ENCODE data around the gene KIF2A.

The KIF2A gene

GRCh38 chr5:62328772-62329491 is 22.9 kb downstream of the KIF2A start:
- no peak for DNase-seq (ENCODE audit: low spot score)

GRCh38 chr5:62330302-62330701 is 24.3 kb downstream of the KIF2A start:
- DNase-seq (ENCODE audit: low spot score), result no peak

DNA sequence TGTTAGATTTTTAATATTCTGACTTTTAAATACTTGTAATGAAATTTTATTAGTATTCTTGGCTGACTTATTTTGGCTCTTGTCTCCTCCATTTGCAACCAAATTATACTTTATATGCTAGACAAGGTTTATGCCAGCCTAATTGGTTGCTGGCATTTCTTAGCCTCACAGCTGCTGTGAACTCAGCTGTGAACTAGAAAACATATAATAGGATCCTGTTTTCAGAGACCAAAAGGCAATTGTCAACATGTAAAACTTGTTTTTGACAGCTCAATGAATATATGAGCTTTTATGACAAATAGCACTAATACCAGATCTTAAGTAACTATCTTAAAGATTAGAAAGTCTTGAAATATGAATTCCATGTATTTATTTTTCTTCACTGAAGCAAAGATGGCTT is 25.9 kb downstream of the KIF2A start:
- no peak for DNase-seq (ENCODE audit: low spot score)

DNA sequence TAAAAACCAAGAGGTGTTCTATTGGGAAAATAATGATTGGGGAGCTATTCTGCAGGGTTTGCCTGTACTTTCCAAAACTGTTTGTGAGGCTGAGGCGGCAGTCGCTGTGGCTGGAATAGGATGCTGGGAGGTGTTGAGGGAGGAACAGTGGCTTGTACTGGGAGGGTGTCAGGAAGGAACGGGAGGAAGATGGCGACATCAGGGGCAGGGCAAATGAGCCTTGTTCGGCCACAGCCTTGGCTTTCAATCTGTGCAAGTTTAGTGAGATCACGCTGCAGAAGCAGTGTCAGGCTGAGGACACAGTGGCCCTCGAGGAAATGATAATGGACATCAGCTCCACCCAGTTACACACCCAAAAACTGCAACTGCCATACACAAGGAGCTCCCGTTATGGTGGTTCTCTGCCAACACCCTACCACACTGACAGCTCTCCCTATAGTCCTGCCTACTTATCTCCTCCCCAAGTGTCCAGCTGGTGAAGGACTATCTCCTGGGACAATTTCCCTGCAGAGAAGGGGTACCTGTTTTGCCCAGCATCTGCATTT is 27.3 kb downstream of the KIF2A start:
- no peak for DNase-seq (ENCODE audit: low spot score)

- no peak for DNase-seq (ENCODE audit: low spot score)
Observed at GRCh38 chr5:62334082-62334481, 28.1 kb downstream of the KIF2A start.

DNA sequence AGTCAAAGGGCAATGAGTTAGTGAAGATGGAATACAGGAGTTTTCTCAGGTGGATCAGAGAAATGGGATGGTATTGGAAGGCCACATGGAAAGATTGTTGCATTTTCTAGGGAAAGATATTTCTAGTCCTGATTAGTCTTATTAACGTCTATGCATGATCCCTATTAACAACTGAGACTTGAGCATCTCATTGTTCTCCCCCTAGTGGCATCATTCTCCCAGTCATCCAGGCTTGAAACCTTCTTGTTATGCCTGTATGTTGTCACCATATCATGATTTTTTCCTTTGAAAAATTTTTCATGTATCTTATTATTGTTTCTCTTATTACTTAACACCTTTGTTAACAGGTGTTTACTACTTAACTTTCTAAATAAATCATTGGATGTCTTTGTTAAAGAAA is 34.4 kb downstream of the KIF2A start:
- peak; percentile 6 for DNase-seq (ENCODE audit: low spot score)

GRCh38 chr5:62340979-62341378 is 35.0 kb downstream of the KIF2A start:
- DNase-seq (ENCODE audit: low spot score), result no peak

- DNase-seq (ENCODE audit: low spot score), result no peak
Observed at GRCh38 chr5:62341783-62342475, 35.9 kb downstream of the KIF2A start.

DNA sequence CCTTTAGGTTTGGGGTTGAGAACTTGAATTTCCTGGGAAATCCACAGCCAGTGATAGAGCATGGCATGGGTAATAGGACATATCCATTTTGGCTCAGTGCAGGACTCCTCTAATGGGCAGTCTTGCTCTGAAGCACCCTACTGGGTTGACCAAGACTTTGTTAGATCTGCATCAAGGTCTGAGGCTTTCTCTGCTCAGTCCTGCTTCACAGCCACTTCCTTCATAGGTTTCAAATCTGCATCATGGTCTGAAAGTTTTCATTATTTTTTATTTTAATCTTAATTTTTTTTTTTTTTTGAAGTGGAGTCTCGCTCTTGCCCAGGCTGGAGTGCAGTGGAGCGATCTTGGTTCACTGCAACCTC is 36.5 kb downstream of the KIF2A start:
- no peak for DNase-seq (ENCODE audit: low spot score)

DNA sequence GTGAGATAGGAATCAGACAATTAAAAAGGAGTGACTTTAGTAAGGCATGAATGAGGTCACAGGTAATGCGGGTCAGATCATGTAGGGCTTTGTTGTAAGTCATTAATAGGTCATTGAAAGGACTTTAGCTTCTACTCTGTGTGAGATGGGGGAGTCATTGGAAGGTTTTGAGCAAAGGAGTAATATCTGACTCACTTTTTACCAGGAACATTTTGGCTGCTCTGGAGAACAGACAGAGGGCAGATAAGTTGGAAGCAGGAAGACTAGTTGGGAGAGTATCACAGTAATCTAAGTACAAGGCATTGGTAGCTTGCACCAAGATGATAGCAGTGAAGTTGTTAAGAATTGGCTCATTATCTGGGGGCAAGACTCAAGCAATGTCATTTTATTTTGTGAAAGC is 37.4 kb downstream of the KIF2A start:
- no peak for DNase-seq (ENCODE audit: low spot score)

DNA sequence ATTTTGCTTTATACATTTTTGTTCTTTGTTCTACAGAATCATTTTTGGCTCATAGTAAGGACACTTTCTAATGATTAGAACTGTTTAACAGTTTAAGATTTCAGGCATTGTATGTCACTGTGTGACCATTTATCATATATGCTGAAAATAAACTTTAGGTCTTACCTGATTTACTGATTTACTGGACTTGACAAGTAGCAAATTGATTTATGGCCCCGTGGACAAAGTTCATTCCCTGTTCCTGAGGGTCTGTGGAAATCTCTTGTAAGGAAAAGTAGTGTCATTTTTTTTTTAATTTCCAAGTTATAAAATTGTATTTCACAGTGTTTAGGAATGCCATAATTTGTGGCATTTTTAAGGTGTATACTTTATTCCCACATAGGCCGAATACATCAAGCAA is 40.7 kb downstream of the KIF2A start:
- no peak for DNase-seq (ENCODE audit: low spot score)

- DNase-seq (ENCODE audit: low spot score), result no peak
Observed at GRCh38 chr5:62347928-62348327, 41.9 kb downstream of the KIF2A start.

GRCh38 chr5:62348723-62349481 is 42.9 kb downstream of the KIF2A start:
- no peak for DNase-seq (ENCODE audit: low spot score)

DNA sequence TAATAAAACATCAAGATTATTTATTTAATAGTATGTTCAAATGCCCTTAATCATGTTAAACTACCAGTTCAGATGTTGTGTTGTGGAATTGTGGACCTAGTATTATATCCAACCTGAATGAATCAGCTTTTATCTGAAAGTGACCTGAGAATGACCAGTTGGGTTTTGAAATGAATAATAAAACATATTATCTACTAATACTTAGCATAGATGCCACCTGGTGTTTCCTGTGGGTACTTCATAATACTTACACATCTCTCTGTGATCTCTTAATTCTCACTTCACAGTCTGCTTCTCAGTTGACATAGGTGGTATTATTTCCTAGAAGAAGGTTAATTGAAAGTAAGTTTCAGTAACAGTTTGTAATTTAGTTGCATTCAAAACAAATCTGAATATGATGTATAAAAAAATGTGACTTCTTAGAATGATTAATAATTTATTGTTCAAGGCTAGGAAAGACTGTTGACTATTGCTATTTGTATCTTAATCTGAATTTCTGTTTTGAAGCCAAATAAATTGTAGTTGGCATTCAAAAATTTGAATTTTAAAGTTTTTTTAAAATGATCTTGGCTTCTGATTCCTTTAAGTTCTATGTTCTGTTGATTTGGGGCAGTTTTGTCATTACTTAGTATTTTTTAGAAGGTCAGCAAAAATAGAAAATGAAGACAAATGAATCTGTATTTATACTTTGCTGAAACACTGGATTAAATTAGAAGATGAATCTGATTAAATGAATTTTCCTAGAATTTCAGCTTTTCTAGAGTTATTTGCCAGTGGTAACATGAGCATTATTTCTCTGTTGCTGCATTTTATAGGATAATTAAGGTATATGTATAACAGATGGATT is 48.2 kb downstream of the KIF2A start:
- peak; percentile 7 for DNase-seq (ENCODE audit: low spot score)

DNA sequence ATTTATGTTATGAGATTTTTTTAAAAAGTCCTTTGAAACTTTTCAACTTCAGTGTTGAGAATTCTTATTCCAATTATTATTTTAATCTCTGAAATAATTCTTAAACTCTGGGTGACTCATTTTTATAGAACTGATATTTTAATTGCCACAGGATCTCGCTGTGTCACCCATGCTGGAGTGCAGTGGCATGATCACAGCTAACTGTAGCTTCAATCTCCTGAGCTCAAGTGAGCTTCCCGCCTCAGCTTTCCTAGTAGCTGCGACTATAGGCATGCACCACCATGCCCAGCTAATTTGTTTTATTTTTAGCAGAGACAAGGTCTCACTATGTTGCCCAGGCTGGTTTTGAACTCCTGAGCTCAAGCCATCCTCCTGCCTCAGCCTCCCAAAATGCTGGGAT is 56.7 kb downstream of the KIF2A start:
- no peak for DNase-seq (ENCODE audit: low spot score)

- no peak for DNase-seq (ENCODE audit: low spot score)
Observed at GRCh38 chr5:62369039-62369438, 63.0 kb downstream of the KIF2A start.

GRCh38 chr5:62371409-62371808 is 65.4 kb downstream of the KIF2A start:
- no peak for DNase-seq (ENCODE audit: low spot score)

GRCh38 chr5:62372600-62372999 is 66.6 kb downstream of the KIF2A start:
- DNase-seq (ENCODE audit: low spot score), result no peak

DNA sequence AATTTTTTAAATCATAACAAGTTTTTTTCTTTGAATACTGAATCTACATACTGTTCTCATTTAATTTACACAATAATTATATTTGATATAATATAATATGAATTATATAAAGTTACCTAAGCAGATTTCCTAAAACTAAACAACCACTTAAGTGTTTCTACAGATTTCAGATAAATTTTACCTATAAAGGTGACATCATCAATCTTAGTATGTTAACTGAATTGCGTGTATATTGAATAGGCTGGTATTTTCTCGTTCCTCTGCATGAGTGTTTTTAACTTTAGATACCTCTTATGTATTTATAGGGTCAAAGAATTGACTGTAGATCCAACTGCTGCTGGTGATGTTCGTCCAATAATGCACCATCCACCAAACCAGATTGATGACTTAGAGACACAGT is 67.4 kb downstream of the KIF2A start:
- DNase-seq (ENCODE audit: low spot score), result no peak

- no peak for DNase-seq (ENCODE audit: low spot score)
Observed at GRCh38 chr5:62374090-62374489, 68.1 kb downstream of the KIF2A start.

DNA sequence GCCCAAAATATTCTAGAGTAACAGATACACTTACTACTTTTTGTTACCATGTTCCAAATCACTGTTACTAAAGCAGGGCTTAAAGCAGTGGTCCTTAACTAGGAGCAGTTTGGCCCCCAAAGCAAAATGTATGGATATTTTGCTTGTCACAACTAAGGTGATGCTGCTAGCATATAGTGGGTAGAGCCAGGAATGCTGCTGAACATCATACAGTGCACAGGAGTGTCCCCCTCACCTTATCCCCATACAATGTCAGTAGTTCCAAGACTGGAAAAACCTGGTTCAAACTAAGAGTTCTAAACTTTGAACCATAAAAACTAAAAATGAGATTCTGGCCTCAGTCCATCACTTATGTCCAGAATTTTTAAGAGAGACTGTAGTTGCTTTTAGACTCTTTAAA is 69.6 kb downstream of the KIF2A start:
- no peak for DNase-seq (ENCODE audit: low spot score)

- DNase-seq (ENCODE audit: low spot score), result no peak
Observed at GRCh38 chr5:62376064-62376463, 70.1 kb downstream of the KIF2A start.
